A549 treated with Hydrocortisone at 1 μM for 4 hours (cell line): ENCODE data around the gene CDK9. TPM values are rescaled to one million over a fixed set of nuclear protein-coding genes. Genes with fewer than 3 reads are reported as not detected.

Source experiments
- total RNA-seq: library from RNA; stranded (reverse); fragments of 200-300 nt; extraction: Qiagen RNA extraction; gene quantifications from 5 replicates; pipeline ENCODE4 v1.2.3, GENCODE V29; 2022

Gene CDK9
- total RNA-seq = 42.8 to 54.4 TPM (median 45.7 TPM) in 5 replicates

DNA sequence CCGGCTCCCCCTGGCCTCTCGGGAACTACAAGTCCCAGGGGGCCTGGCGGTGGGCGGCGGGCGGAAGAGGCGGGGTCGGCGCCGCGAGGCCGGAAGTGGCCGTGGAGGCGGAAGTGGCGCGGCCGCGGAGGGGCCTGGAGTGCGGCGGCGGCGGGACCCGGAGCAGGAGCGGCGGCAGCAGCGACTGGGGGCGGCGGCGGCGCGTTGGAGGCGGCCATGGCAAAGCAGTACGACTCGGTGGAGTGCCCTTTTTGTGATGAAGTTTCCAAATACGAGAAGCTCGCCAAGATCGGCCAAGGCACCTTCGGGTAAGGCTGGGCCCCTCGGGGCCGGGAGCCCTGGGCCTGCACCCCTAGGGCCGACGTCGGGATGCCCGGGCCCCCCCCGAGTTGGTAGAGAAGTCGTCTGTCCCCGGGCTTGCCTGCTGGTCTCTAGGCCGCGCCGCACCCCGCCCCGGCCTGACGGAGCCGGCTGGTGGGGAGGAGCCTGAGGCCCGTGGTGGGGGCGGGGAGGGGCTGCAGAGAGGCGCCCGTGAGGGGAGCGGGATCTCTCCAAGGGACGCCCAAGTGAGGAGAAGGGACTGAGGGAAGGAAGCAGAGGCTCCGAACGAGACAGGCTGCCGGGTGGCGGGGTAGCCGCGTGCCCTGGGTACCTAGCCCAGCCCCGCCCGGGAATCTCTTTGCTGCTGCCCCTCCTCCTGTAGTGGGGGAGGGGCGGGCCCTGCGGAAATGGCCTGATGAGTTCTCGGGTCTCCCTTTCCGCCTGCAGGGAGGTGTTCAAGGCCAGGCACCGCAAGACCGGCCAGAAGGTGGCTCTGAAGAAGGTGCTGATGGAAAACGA, at the start of gene CDK9:
TSS of gene CDK9 (plus strand) at position 102 of the 840 bp plus-strand sequence. CDS start at position 217, 115 bp downstream.

DNA sequence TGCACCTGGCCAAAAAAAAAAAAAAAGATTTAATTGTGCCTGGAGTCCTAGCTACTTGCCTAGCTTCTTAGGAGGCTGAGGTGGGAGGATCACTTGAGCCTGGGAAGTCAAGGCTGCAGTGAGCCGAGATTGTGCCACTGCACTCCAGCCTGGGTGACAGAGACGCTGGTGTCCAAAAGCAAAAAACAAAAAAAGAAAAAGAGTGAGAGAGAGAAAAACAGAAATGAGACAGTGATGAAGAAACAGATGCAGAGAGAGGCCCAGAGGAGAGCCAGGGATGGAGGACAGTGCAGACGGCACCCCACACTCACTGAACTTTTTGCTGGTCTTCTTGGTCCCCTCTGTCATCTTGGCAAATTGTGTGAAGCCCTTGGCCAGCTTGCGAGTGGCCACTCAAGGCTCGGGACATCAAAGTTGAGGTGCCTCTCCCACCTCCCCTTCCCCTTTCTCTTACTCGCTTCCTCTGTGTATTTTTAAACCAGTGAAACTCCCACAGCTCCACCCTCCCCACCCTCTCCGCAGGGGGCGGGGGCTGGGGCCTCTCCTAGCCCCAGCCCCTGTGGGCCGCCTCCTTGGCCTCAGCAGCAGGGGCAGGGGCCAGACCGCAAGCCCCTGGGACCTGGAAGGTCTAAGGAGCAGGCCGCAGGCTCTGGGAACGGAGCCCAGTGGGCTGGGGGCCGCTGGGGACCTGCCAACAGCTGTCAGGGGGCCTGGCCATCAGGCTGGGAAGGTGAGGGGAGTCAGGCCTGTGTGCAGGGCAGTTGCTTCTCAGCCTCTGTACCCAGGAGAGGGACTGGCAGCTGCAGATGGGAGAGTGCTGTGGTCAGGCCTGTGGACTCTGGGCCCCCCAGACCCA, 7.3 kb upstream of the CDK9 start, which contains the start of gene SH2D3C:
TSS of gene SH2D3C (minus strand) at position 387 of the 856 bp plus-strand sequence. CDS start at position 348, 39 bp downstream.

GRCh38 chr9:127802576-127803443, 17.0 kb downstream of the CDK9 start, which contains the start of gene FPGS:
FPGS (plus strand) TSS chr9:127802882; CDS start chr9:127802925, 43 bp downstream.

Other genes starting within 250 kb of the CDK9 start
- 14.2 to 18.4 TPM (median 17.9 TPM) in 5 replicates for gene STXBP1, start 173.8 kb upstream of the CDK9 start, total RNA-seq
- 0.03 to 0.08 TPM (median 0.05 TPM) in 5 replicates for gene CFAP157, start 79.0 kb upstream of the CDK9 start, total RNA-seq
- 12.5 to 21.0 TPM (median 19.8 TPM) in 5 replicates for gene PTRH1, start 70.4 kb upstream of the CDK9 start, total RNA-seq
- gene TTC16, start 70.0 kb upstream of the CDK9 start, total RNA-seq = 0.03 to 0.12 TPM (median 0.03 TPM) in 4 of 5 replicates, not detected in the other
- gene TOR2A, start 50.7 kb upstream of the CDK9 start, total RNA-seq = 12.6 to 17.9 TPM (median 15.7 TPM) in 5 replicates
- gene SH2D3C, start 7.4 kb upstream of the CDK9 start, total RNA-seq = 0.09 to 0.24 TPM (median 0.12 TPM) in 3 of 5 replicates, not detected in the others
- 45.9 to 52.3 TPM (median 49.1 TPM) in 5 replicates for gene FPGS, start 16.8 kb downstream of the CDK9 start, total RNA-seq
- gene ENG, start 68.6 kb downstream of the CDK9 start, total RNA-seq = 0.09 to 0.15 TPM (median 0.12 TPM) in 5 replicates
- 44.0 to 77.7 TPM (median 73.1 TPM) in 5 replicates for gene AK1, start 91.6 kb downstream of the CDK9 start, total RNA-seq
- 18.3 to 23.7 TPM (median 21.6 TPM) in 5 replicates for gene ST6GALNAC6, start 113.6 kb downstream of the CDK9 start, total RNA-seq
- 13.9 to 17.2 TPM (median 16.3 TPM) in 5 replicates for gene ST6GALNAC4, start 131.0 kb downstream of the CDK9 start, total RNA-seq
- 1.5 to 2.1 TPM (median 1.6 TPM) in 5 replicates for gene PIP5KL1, start 144.7 kb downstream of the CDK9 start, total RNA-seq
- gene DPM2, start 151.8 kb downstream of the CDK9 start, total RNA-seq = 35.2 to 42.8 TPM (median 42.5 TPM) in 5 replicates
- 41.9 to 56.2 TPM (median 44.3 TPM) in 5 replicates for gene EEIG1, start 195.0 kb downstream of the CDK9 start, total RNA-seq